Measurements from ENCODE around the gene PRAMEF15.
"Not testable (repeated sequence)": the region's sequence is repeated elsewhere in the genome, so short reads cannot be mapped to it uniquely, and the experiment has no call there.

Gene PRAMEF15

GRCh38 chr1:13354475-13354874 lies 39.1 kb downstream of the PRAMEF15 start:
- H3K4me1 ChIP-seq (ENCODE audit: control insufficient read depth, insufficient read depth, low read length); H3K27me3 ChIP-seq (ENCODE audit: control insufficient read depth, insufficient read depth, low read length); H3K9me3 ChIP-seq (ENCODE audit: control insufficient read depth, insufficient read depth, low read length); H3K9ac ChIP-seq (ENCODE audit: low read depth, low read length); H3K36me3 ChIP-seq (ENCODE audit: control insufficient read depth, insufficient read depth, low read length); H3K4me3 ChIP-seq (ENCODE audit: low read depth, low read length): not testable (repeated sequence)

DNA sequence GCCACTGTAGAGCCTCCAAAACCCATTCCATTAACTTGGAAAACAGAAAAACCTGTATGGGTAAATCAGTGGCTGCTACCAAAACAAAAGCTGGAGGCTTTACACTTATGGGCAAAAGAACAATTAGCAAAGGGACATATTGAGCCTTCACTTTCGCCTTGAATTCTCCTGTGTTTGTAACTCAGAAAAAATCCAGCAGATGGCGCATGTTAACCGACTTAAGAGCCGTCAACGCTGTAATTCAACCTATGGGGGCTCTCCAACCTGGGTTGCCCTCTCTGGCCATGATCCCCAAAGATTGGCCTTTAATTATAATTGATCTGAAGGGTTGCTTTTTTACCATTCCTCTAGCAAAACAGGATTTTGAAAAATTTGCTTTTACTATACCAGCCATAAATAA lies 41.4 kb downstream of the PRAMEF15 start:
- not testable (repeated sequence) for H3K4me3 ChIP-seq (ENCODE audit: low read depth, low read length); H3K27me3 ChIP-seq (ENCODE audit: control insufficient read depth, insufficient read depth, low read length); H3K36me3 ChIP-seq (ENCODE audit: control insufficient read depth, insufficient read depth, low read length); H3K4me1 ChIP-seq (ENCODE audit: control insufficient read depth, insufficient read depth, low read length); H3K9ac ChIP-seq (ENCODE audit: low read depth, low read length); H3K9me3 ChIP-seq (ENCODE audit: control insufficient read depth, insufficient read depth, low read length)

- H3K9ac ChIP-seq (ENCODE audit: low read depth, low read length); H3K36me3 ChIP-seq (ENCODE audit: control insufficient read depth, insufficient read depth, low read length); H3K27me3 ChIP-seq (ENCODE audit: control insufficient read depth, insufficient read depth, low read length); H3K4me3 ChIP-seq (ENCODE audit: low read depth, low read length); H3K9me3 ChIP-seq (ENCODE audit: control insufficient read depth, insufficient read depth, low read length); H3K4me1 ChIP-seq (ENCODE audit: control insufficient read depth, insufficient read depth, low read length): not testable (repeated sequence)
These were observed 47.0 kb downstream of the PRAMEF15 start for GRCh38 chr1:13362364-13362763.

- not testable (repeated sequence) for H3K36me3 ChIP-seq (ENCODE audit: control insufficient read depth, insufficient read depth, low read length); H3K9ac ChIP-seq (ENCODE audit: low read depth, low read length); H3K9me3 ChIP-seq (ENCODE audit: control insufficient read depth, insufficient read depth, low read length); H3K4me3 ChIP-seq (ENCODE audit: low read depth, low read length); H3K4me1 ChIP-seq (ENCODE audit: control insufficient read depth, insufficient read depth, low read length); H3K27me3 ChIP-seq (ENCODE audit: control insufficient read depth, insufficient read depth, low read length)
These were observed 49.5 kb downstream of the PRAMEF15 start for GRCh38 chr1:13364928-13365327.

DNA sequence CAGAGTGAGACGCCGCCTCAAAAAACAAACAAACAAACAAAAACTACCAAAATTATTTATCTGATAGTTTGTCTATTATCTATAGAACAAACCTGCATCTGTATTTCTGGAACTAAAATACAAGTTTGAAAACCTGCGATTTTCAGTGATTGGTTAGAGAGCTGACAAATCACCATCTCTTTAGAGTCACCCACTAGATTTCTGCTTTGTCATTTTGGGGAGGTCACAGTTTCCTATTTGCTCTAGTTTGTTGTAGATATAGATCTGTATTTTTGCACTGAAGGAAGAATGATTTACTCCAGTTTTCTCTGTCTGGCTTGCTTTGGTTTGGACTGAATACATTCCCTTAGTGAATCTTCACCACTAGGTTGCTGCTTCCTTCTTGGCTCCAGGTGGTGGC lies 51.2 kb downstream of the PRAMEF15 start:
- H3K4me3 ChIP-seq (ENCODE audit: low read depth, low read length); H3K4me1 ChIP-seq (ENCODE audit: control insufficient read depth, insufficient read depth, low read length); H3K9me3 ChIP-seq (ENCODE audit: control insufficient read depth, insufficient read depth, low read length); H3K9ac ChIP-seq (ENCODE audit: low read depth, low read length); H3K36me3 ChIP-seq (ENCODE audit: control insufficient read depth, insufficient read depth, low read length); H3K27me3 ChIP-seq (ENCODE audit: control insufficient read depth, insufficient read depth, low read length): not testable (repeated sequence)

- H3K4me3 ChIP-seq (ENCODE audit: low read depth, low read length); H3K36me3 ChIP-seq (ENCODE audit: control insufficient read depth, insufficient read depth, low read length); H3K4me1 ChIP-seq (ENCODE audit: control insufficient read depth, insufficient read depth, low read length); H3K9ac ChIP-seq (ENCODE audit: low read depth, low read length); H3K27me3 ChIP-seq (ENCODE audit: control insufficient read depth, insufficient read depth, low read length); H3K9me3 ChIP-seq (ENCODE audit: control insufficient read depth, insufficient read depth, low read length): not testable (repeated sequence)
These were observed 53.2 kb downstream of the PRAMEF15 start for GRCh38 chr1:13368544-13368943.

Measured in iPS-15b (cell line).